Bronchial epithelial cell (primary cell): ENCODE measurements around the gene FGF18. TPM values are rescaled to one million over a fixed set of nuclear protein-coding genes. Genes with fewer than 3 reads are reported as not detected.
A peak's percentile ranks its signal among the peaks of the same experiment; 100 is the strongest.

ENCODE experiments used
- DNase-seq: peaks from one replicate; pipeline ENCODE4 v3.0.0-alpha.2; 2010; ENCODE audit warnings: low read depth
- FAIRE-seq: peaks from 2 replicates; lab custom pipeline; 2011; peaks lifted over from hg19 to GRCh38; lab: Jason Lieb, UNC
- H3K27me3 ChIP-seq: 2 replicates; pipeline ENCODE4 v1.5.1; 2011; ENCODE audit warnings: low read length; ENCODE audit not compliant: control insufficient read depth, insufficient read depth
- H3K36me3 ChIP-seq: 2 replicates; pipeline ENCODE4 v1.5.1; 2011; ENCODE audit warnings: low read length; ENCODE audit not compliant: control insufficient read depth, insufficient read depth
- H3K4me3 ChIP-seq: 2 replicates; pipeline ENCODE4 v1.5.1; 2011; ENCODE audit warnings: mild to moderate bottlenecking, low read depth, low read length, control low read depth
- CTCF ChIP-seq: IDR thresholded peaks from 2 replicates; pipeline ENCODE4 v1.5.1; 2011; ENCODE audit warnings: mild to moderate bottlenecking, moderate library complexity, low read length, control low read depth, inconsistent platforms; ENCODE audit not compliant: insufficient read depth, severe bottlenecking
- total RNA-seq: library from RNA; depleted of rRNA; stranded (reverse); fragments of >200 nt; gene quantifications from 2 replicates; pipeline ENCODE4 v1.2.1, GENCODE V29; 2014

Gene FGF18
- total RNA-seq, 1 donor from 2014 or later: not detected

GRCh38 chr5:171462136-171462927 is 42.9 kb downstream of the FGF18 start:
- FAIRE-seq: no peak
- H3K36me3 ChIP-seq: no peaks in the 10 kb centered on the region
- no peak overlapping the region for H3K4me3 ChIP-seq
- no peak for TF ChIP-seq CTCF
- peaks cover 6% of the 10 kb centered on the region for H3K27me3 ChIP-seq
- DNase-seq: no peak

- no peaks in the 10 kb centered on the region for H3K36me3 ChIP-seq
- DNase-seq: no peak
- H3K27me3 ChIP-seq: peaks cover 6% of the 10 kb centered on the region
- peak; percentile 55 for FAIRE-seq
- no peak overlapping the region for H3K4me3 ChIP-seq
- no peak for TF ChIP-seq CTCF
Measured at GRCh38 chr5:171462928-171463861, 43.7 kb downstream of the FGF18 start.

- FAIRE-seq: no peak
- no peak for DNase-seq
- no peak overlapping the region for H3K4me3 ChIP-seq
- H3K27me3 ChIP-seq: peaks cover 6% of the 10 kb centered on the region
- no peak for TF ChIP-seq CTCF
- no peaks in the 10 kb centered on the region for H3K36me3 ChIP-seq
Measured at GRCh38 chr5:171463862-171464229, 44.4 kb downstream of the FGF18 start.

- FAIRE-seq (no peak), DNase-seq (no peak)
- H3K27me3 ChIP-seq: peaks cover 6% of the 10 kb centered on the region
- H3K36me3 ChIP-seq: no peaks in the 10 kb centered on the region
- H3K4me3 ChIP-seq: no peak overlapping the region
- no peak for TF ChIP-seq CTCF
Measured at GRCh38 chr5:171464829-171465228, 45.4 kb downstream of the FGF18 start.

GRCh38 chr5:171467107-171467506 is 47.7 kb downstream of the FGF18 start:
- no peak for TF ChIP-seq CTCF
- Histone ChIP-seq H3K4me3 (no peak overlapping the region), H3K27me3 (peaks cover 3% of the 10 kb centered on the region), H3K36me3 (no peaks in the 10 kb centered on the region)
- DNase-seq (no peak), FAIRE-seq (no peak)
